GM12874 (cell line): ENCODE results near the gene TMED8.

ENCODE experiments used
- CTCF ChIP-seq: IDR thresholded peaks from 2 replicates; pipeline ENCODE4 v1.5.1; 2011; ENCODE audit warnings: low read depth, mild to moderate bottlenecking, control low read depth, low read length, moderate library complexity; ENCODE audit not compliant: insufficient read depth

TMED8 gene

GRCh38 chr14:77310026-77310425 lies 66.9 kb downstream of the TMED8 start:
- TF ChIP-seq CTCF = no peak

- no peak for TF ChIP-seq CTCF
Measured at GRCh38 chr14:77309131-77309530, 67.8 kb downstream of the TMED8 start.

GRCh38 chr14:77306851-77307496 lies 69.9 kb downstream of the TMED8 start:
- TF ChIP-seq CTCF = no peak

GRCh38 chr14:77306416-77306815 lies 70.5 kb downstream of the TMED8 start:
- TF ChIP-seq CTCF = no peak

- no peak for TF ChIP-seq CTCF
Measured at GRCh38 chr14:77305696-77306095, 71.2 kb downstream of the TMED8 start.

- no peak for TF ChIP-seq CTCF
Measured at GRCh38 chr14:77303417-77304156, 73.3 kb downstream of the TMED8 start.

- TF ChIP-seq CTCF = no peak
Measured at GRCh38 chr14:77302926-77303325, 74.0 kb downstream of the TMED8 start.
